Gastroesophageal sphincter (tissue), 4 donors: Measurements from ENCODE around the gene DPM2. TPM values are rescaled to one million over a fixed set of nuclear protein-coding genes. Genes with fewer than 3 reads are reported as not detected.

ENCODE experiments used
- ATAC-seq: fragments of 150-250 bp; one replicate; pipeline ENCODE4 v1.9.1; 2016; ENCODE audit warnings: mild to moderate bottlenecking, moderate library complexity
- H3K27ac ChIP-seq, 4 donors: fragments of 200-600 bp; sonication (generic) in 3 of 4; 1 replicate in 3 of 4; 2 replicates in 1 of 4; pipeline ENCODE4 v1.5.1; 2016 to 2019
- H3K27me3 ChIP-seq: fragments of 200-600 bp; sonication (generic); one replicate; pipeline ENCODE4 v1.5.1; 2019
- H3K36me3 ChIP-seq, 2 donors: fragments of 200-600 bp; sonication (generic); one replicate each; pipeline ENCODE4 v1.5.1; 2019; ENCODE audit warnings: control low read depth in 1 of 2
- H3K4me1 ChIP-seq, 3 donors: fragments of 200-600 bp; sonication (generic); 1 replicate in 2 of 3; 2 replicates in 1 of 3; pipeline ENCODE4 v1.5.1; 2016 to 2019; ENCODE audit warnings: control low read depth in 2 of 3
- H3K4me3 ChIP-seq, 2 donors: fragments of 200-600 bp; sonication (generic); one replicate each; pipeline ENCODE4 v1.5.1; 2019; ENCODE audit warnings: mild to moderate bottlenecking in 1 of 2, moderate library complexity in 1 of 2
- H3K9me3 ChIP-seq, 3 donors: fragments of 200-600 bp; sonication (generic); one replicate each; pipeline ENCODE4 v1.5.1; 2017 to 2019; ENCODE audit warnings: control low read depth in 2 of 3
- CTCF ChIP-seq, 4 experiments: fragments of 200-600 bp in 2 of 4; fragments of 450-650 bp in 2 of 4; sonication (generic) in 1 of 4; IDR thresholded peaks; one replicate each; pipeline ENCODE4 v1.5.1; 2017 to 2019; ENCODE audit warnings: antibody characterized with exemption in 4 of 4, mild to moderate bottlenecking in 2 of 4, moderate library complexity in 2 of 4
- EP300 ChIP-seq: sonication (generic); formaldehyde crosslinking; IDR thresholded peaks from one replicate; pipeline ENCODE4 v1.6.1; 2017; ENCODE audit warnings: antibody characterized with exemption, mild to moderate bottlenecking
- POLR2A ChIP-seq, 2 donors: fragments of 450-650 bp; IDR thresholded peaks; one replicate each; pipeline ENCODE4 v1.6.1; 2017; ENCODE audit warnings: antibody characterized with exemption in 2 of 2, mild to moderate bottlenecking in 2 of 2, moderate library complexity in 1 of 2
- POLR2AphosphoS5 ChIP-seq: sonication (generic); formaldehyde crosslinking; IDR thresholded peaks from one replicate; pipeline ENCODE4 v1.6.1; 2017; ENCODE audit warnings: antibody characterized with exemption
- WGBS, 2 donors: methylation state at CpG; one replicate each; pipeline ENCODE4 v1.1.5; 2018; ENCODE audit warnings: low coverage in 1 of 2; 5-methylcytosine and 5-hydroxymethylcytosine counted together
- total RNA-seq, 4 donors: library from RNA; depleted of rRNA; stranded (reverse); fragments of >200 nt; gene quantifications; one replicate each; pipeline ENCODE4 v1.1.0, GENCODE V29; 2016

The DPM2 gene
- total RNA-seq, 4 donors from 2014 or later = 8.9 to 15.0 (median 11.2) TPM

- ATAC-seq = no peak
- H3K27me3 ChIP-seq = peaks cover 77% of the 10 kb centered on the region
- TF ChIP-seq POLR2AphosphoS5 = no peak
- TF ChIP-seq CTCF (IDR thresholded peaks at IDR 0.05) = no peak
- TF ChIP-seq EP300 = no peak
- no peak for TF ChIP-seq POLR2A (IDR thresholded peaks at IDR 0.05)
- 88% methylated on average over 5 of the region's 14 CpGs; no CpG with 5 or more reads in 1 of the 2 donors for WGBS, 2 donors
- H3K9me3 ChIP-seq = no peaks in the 10 kb centered on the region
- H3K27ac ChIP-seq = no peak overlapping the region
- H3K4me3 ChIP-seq = no peak overlapping the region
- H3K36me3 ChIP-seq = no peaks in the 10 kb centered on the region
- peaks cover 0 to 48% (median 22%) of the 10 kb centered on the region in 3 donors for H3K4me1 ChIP-seq
Observed at GRCh38 chr9:127925959-127926905, 11.4 kb downstream of the DPM2 start.

GRCh38 chr9:127924736-127925444, 12.8 kb downstream of the DPM2 start:
- H3K27ac ChIP-seq = no peak overlapping the region
- no peak overlapping the region for H3K4me3 ChIP-seq
- H3K27me3 ChIP-seq = peaks cover 71% of the 10 kb centered on the region
- TF ChIP-seq POLR2A (IDR thresholded peaks at IDR 0.05) = no peak
- TF ChIP-seq CTCF (IDR thresholded peaks at IDR 0.05) = no peak
- TF ChIP-seq POLR2AphosphoS5 = no peak
- TF ChIP-seq EP300 = no peak
- ATAC-seq = no peak
- WGBS, 2 donors = 83 to 86% methylated on average over 8 to 12 of the region's 22 CpGs
- H3K9me3 ChIP-seq = no peaks in the 10 kb centered on the region
- H3K4me1 ChIP-seq = peaks cover 0 to 42% (median 13%) of the 10 kb centered on the region in 3 donors
- no peaks in the 10 kb centered on the region for H3K36me3 ChIP-seq

- Histone ChIP-seq H3K4me1 (peaks cover 0 to 52% (median 17%) of the 10 kb centered on the region in 3 donors), H3K27ac (no peak overlapping the region), H3K9me3 (no peaks in the 10 kb centered on the region), H3K27me3 (peaks cover 59% of the 10 kb centered on the region), H3K36me3 (no peaks in the 10 kb centered on the region), H3K4me3 (no peak overlapping the region)
- TF ChIP-seq POLR2AphosphoS5 (no peak), CTCF (IDR thresholded peaks at IDR 0.05) (no peak), POLR2A (IDR thresholded peaks at IDR 0.05) (no peak), EP300 (no peak)
- 65 to 88% methylated on average over 4 to 6 of the region's 8 CpGs for WGBS, 2 donors
- no peak for ATAC-seq
Observed at GRCh38 chr9:127923771-127924170, 13.9 kb downstream of the DPM2 start.

- Histone ChIP-seq H3K9me3 (no peaks in the 10 kb centered on the region), H3K4me1 (peaks cover 0 to 53% (median 22%) of the 10 kb centered on the region in 3 donors), H3K4me3 (no peak overlapping the region), H3K36me3 (no peaks in the 10 kb centered on the region), H3K27me3 (peaks cover 52% of the 10 kb centered on the region), H3K27ac (no peak overlapping the region)
- ATAC-seq = no peak
- TF ChIP-seq POLR2A (IDR thresholded peaks at IDR 0.05) (no peak), EP300 (no peak), CTCF (IDR thresholded peaks at IDR 0.05) (no peak), POLR2AphosphoS5 (no peak)
- 40 to 60% methylated on average over 1 to 2 of the region's 6 CpGs for WGBS, 2 donors
Observed at GRCh38 chr9:127923046-127923445, 14.6 kb downstream of the DPM2 start.
